ENCODE data around the gene PFDN5.
"Not testable (repeated sequence)": the region's sequence is repeated elsewhere in the genome, so short reads cannot be mapped to it uniquely, and the experiment has no call there.

The PFDN5 gene

GRCh38 chr12:53328043-53328435 lies 32.7 kb downstream of the PFDN5 start:
- peak; percentile 26 for DNase-seq

- no peak for DNase-seq
These were observed 35.3 kb downstream of the PFDN5 start for GRCh38 chr12:53330671-53331070.

DNA sequence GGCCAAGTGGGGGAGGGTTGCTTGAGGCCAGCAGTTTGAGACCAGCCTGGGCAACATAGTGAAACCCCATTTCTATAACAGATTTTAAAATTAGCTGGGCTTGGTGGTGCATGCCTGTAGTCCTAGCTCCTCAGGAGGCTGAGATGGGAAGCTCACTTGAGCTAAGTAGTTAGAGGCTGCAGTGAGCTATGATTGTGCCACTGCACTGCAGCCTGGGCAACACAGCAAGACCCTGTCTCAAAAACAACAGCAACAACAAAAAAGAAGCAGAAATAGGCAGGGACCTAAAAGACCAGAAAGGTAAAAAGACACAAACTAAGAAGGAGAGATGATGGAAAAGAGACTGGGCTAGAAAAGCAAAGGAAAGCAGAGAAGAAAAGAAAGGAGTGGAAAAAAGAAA lies 37.0 kb downstream of the PFDN5 start:
- not testable (repeated sequence) for DNase-seq

DNA sequence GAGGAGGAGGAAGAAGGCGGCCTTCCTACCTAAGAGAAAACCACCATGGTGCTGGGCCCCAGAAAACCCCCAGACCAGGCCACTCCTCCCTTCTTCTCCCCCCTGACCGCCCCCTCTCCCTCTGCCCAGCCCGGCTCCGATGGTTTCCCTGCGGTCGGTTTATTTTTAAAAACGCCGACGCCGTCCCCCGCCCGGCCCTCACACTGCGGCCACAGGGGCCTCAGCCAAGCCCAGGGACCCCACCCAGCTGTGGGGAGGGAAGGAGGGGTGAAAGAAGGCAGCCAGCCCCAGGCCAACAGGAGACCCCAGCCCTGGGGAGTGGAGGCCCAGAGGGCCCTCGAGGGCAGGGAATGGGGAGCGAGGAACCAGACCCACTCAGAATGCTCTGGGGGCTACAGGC lies 37.4 kb downstream of the PFDN5 start:
- DNase-seq = no peak

DNA sequence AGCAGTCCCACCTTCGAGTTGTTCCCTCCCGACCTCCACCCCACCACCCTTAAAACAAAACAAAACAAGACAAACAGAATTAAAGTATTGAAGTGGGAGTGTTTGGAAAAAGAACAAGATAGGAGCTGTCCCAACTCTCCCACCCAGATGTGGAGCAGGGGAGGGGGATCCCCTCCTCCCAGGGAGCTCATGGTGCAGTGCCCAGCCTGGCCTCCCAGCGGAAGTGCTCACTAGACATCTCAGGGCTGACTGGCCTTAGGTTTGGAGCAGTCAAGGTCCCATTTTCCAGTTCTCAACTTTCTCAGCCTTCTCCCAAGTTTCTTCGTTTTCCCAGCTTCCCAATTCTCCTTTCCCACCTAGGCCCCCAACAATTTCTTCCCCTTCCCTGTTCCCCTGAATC lies 37.9 kb downstream of the PFDN5 start:
- no peak for DNase-seq

DNA sequence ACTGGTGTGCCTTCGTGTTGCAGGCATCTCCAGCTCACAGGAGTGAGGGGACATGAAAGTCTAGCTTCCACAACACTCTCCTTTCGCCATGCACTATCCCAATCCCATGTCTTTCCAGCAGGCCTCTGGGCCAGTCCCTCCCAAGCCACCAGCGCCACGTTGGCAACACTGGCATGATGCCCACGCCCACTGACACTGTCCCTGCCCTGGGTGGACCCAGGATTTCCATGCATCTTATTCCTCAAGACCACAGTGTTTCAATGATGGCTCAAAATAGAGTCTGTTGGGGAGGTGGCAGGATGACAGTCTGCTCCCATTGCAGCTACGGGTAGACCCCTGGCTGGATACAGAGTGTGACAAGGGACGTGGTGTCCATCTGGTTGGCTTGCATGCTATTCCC lies 38.5 kb downstream of the PFDN5 start:
- no peak for DNase-seq

DNA sequence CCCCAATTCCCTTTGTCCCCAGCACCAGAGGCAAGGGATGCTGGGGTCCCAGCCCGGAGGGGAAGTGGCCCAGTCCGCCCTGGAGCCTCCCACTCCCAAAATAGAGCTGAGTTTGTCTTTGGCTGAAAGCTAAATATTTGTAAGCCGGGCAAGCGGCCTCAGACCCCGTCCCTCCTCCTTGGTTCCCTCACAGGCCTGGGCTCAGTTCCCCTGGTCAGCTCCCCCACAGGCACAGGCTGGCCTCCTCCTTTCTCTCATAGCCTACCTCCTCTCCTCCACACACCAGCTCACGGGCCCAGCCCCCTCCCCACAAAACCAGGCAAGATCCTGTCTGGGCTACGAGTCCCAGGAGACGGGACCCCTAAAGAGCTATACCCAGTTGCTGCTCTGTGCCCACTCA lies 39.5 kb downstream of the PFDN5 start:
- no peak for DNase-seq

DNA sequence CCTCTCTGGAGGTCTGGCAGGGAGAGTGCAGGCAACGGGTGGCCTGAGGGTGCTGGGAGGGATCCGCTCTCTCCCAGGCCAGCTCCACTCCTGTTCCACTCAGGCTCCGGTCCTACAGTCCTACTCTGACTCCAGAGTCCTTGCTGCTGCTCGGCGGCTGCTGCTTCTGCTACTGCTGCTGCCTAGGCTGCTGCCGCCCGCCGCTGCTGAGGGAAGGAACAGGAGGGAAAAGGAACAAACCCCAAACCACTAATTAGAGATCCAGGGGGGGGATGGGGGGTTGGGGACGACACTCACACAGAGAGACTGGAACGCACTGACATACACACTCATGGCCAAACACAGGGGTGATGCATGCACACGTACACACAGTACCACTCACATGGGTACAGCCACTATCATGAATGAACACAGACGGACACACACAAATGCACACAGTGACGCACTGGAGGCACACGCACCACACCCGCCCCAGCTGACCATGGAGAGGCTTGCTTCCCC lies 40.9 kb downstream of the PFDN5 start, which contains the start of gene SP7:
Gene SP7, minus strand, starts transcription at position 174 of the 501 bp plus-strand sequence. CDS start 708 bp downstream, outside the sequence.
- DNase-seq = peak; percentile 42

DNA sequence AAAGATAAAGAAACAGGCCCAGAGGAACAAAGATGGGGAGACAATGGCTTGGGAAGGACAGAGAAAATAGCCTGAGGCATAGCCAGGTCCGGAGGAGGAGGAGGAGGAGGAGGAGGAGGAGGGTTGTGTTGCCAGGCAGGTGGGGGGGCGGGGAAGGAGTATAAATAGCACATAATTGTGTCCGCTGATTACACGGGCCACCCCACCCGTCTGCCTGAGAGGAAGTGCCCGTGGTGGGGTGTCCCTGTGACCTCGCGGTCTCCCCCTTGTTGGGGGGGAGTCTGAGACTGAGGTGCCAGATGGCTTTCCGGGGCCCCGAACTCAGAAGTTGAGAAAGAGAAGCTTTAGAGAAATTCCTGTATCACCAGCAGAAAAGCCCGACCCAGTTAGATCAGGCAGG lies 42.7 kb downstream of the PFDN5 start:
- no peak for DNase-seq

GRCh38 chr12:53338916-53339315 lies 43.6 kb downstream of the PFDN5 start:
- DNase-seq = no peak

DNA sequence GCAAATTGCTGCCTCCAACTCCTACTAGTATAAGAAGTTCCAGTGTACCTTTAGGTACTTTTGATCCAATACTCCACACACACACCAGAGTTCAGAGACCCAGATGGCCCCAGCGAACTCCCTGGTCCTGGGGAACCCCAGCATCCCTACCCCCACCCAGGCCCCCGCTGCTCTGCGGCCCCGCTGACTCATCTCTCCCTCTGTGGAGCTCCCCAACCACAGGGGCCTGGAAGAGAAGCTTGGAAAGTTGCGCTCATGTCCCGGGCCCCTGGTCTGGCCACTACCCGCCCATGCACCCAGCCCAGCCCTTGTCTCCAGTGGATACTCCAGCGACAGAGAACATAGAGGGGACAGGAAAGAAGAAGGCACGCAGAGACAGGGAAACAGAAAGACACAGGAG lies 45.1 kb downstream of the PFDN5 start:
- DNase-seq = no peak

DNA sequence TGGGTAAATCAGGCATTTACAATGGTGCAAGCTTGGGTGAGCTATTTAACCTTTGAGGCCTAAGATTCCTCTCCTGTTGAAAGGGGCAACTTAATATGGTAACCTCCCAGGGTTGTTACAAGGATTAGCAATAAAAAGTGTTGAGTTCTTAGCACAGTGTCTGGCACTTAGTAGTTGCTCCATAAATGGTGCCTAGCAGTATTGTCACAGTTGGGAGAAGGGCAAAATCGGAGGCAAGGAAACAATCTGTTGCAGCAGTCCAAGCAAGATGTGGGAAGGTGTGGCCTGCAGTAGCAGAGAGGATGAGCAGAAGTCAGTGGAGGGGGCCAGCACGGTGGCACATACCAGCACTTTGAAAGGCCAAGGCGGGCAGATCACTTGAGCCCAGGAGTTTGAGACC lies 48.1 kb downstream of the PFDN5 start:
- DNase-seq = no peak

DNA sequence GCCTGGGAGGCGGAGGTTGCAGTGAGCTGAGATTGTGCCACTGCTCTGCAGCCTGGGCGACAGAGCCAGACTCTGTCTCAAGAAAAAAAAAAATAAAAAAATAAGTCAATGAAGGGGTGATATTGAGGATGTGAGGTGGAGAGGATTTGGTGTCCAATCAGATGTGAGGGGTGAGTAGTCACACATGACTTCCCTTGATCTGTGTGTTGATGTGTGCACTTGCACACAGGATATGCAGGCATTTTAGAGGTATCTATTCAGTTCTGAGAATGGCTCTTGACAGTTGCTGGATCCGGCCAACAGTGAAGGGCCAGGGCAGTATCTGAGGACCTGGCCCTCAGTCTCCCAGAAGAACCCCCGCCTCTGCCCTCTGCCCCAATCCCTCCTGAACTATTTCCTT lies 48.6 kb downstream of the PFDN5 start:
- no peak for DNase-seq

DNA sequence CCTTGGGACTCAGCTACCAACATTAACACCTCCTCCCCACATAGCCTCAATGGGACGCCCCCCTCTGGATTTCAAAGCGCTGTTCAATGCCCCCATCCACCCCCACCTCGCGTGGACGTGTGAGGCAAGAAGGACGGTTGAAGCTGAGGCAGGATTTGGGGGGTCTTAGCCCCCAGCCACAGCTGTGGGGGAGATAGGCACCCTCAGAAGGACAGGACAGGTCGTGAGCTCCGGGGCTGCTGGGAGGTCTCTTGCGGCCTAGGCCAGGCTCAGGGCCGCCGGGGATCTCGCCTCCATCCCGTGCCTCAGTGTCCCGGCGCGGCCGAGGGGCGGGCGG lies 49.1 kb downstream of the PFDN5 start:
- no peak for DNase-seq

- peak; percentile 87 for DNase-seq
These were observed 49.6 kb downstream of the PFDN5 start for GRCh38 chr12:53344824-53345485.

- peak; percentile 39 for DNase-seq
These were observed 50.3 kb downstream of the PFDN5 start for GRCh38 chr12:53345486-53346188.

- DNase-seq = no peak
These were observed 51.1 kb downstream of the PFDN5 start for GRCh38 chr12:53346491-53346890.

DNA sequence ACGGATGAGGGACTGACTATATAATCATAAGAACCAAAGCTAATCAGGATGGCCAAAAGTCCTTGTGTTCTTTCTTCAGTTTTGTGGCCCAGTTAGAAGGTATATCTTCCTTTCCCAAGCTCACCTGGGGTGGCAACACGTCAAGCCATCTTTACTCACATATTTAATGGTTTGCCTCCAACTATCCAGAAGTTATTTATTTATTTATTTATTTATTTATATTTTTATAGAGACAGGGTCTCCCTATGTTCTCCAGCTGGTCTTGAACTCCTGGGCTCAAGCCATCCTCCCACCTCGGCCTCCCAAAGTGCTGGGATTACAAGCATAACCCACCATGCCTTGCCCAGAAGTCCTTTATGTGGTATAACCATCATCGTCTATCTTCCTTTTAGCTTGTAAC lies 52.6 kb downstream of the PFDN5 start:
- DNase-seq = no peak
